HepG2 (cell line): ENCODE data around the gene PRDM15. TPM values are rescaled to one million over a fixed set of nuclear protein-coding genes. Genes with fewer than 3 reads are reported as not detected.
A peak's percentile ranks its signal among the peaks of the same experiment; 100 is the strongest.

ENCODE experiments used
- ARNT ChIP-seq: fragments of 450-650 bp; IDR thresholded peaks from 2 replicates; pipeline ENCODE4 v1.6.1; 2017
- CEBPG ChIP-seq: IDR thresholded peaks from 2 replicates; pipeline ENCODE4 v1.6.1; 2016
- EHMT2 ChIP-seq: fragments of 200-600 bp; sonication (generic); IDR thresholded peaks from 2 replicates; pipeline ENCODE4 v1.7.0; 2017; ENCODE audit warnings: antibody characterized with exemption, low read depth, low read length, borderline replicate concordance
- NAIF1 ChIP-seq: sonication (generic); formaldehyde crosslinking; IDR thresholded peaks from 2 replicates; pipeline ENCODE4 v1.5.0; 2020; ENCODE audit warnings: mild to moderate bottlenecking, missing genetic modification reagents, borderline replicate concordance
- PAWR ChIP-seq: sonication (generic); formaldehyde crosslinking; IDR thresholded peaks from 2 replicates; pipeline ENCODE4 v1.4.0; 2020; ENCODE audit warnings: missing genetic modification reagents, mild to moderate bottlenecking, borderline replicate concordance
- RFX1 ChIP-seq: fragments of 450-650 bp; IDR thresholded peaks from 2 replicates; pipeline ENCODE4 v1.6.1; 2017
- RXRB ChIP-seq: IDR thresholded peaks from 2 replicates; pipeline ENCODE4 v1.6.1; 2016; ENCODE audit warnings: borderline replicate concordance, missing genetic modification reagents, missing compliant biosample characterization
- TEAD3 ChIP-seq: optimal IDR thresholded peaks from 2 replicates; pipeline ENCODE3; 2016; ENCODE audit warnings: borderline replicate concordance
- YEATS4 ChIP-seq: sonication (generic); formaldehyde crosslinking; IDR thresholded peaks from 2 replicates; pipeline ENCODE4 v1.4.0; 2020; ENCODE audit warnings: missing genetic modification reagents, borderline replicate concordance
- ZMYM4 ChIP-seq: sonication (generic); formaldehyde crosslinking; IDR thresholded peaks from 2 replicates; pipeline ENCODE4 v1.8.1; 2023; ENCODE audit warnings: mild to moderate bottlenecking, missing genetic modification reagents
- ZNF510 ChIP-seq: sonication (generic); formaldehyde crosslinking; IDR thresholded peaks from 2 replicates; pipeline ENCODE4 v1.4.0; 2020; ENCODE audit warnings: low read depth, mild to moderate bottlenecking, missing genetic modification reagents
- ZNF644 ChIP-seq: IDR thresholded peaks from 2 replicates; pipeline ENCODE4 v1.6.1; 2016; ENCODE audit warnings: low read depth
- ZNF777 ChIP-seq: sonication (generic); formaldehyde crosslinking; IDR thresholded peaks from 2 replicates; pipeline ENCODE4 v1.4.0; 2020; ENCODE audit warnings: missing genetic modification reagents
- ZNF841 ChIP-seq: sonication (generic); formaldehyde crosslinking; IDR thresholded peaks from 2 replicates; pipeline ENCODE4 v1.8.1; 2023; ENCODE audit warnings: missing genetic modification reagents, borderline replicate concordance
- ZSCAN21 ChIP-seq: sonication (generic); formaldehyde crosslinking; IDR thresholded peaks from 2 replicates; pipeline ENCODE4 v1.8.0; 2022; ENCODE audit warnings: mild to moderate bottlenecking, missing genetic modification reagents, moderate library complexity, borderline replicate concordance
- polyA plus RNA-seq, 8 experiments: library from polyadenylated mRNA; depleted of rRNA in 3 of 8; stranded (reverse) in 7 of 8; unstranded in 1 of 8; fragments of >200 nt; fragmentation: Illumina TruSeq in 4 of 8; extraction: Trizol in 4 of 8; gene quantifications; 2 replicates each; pipeline versions ENCODE4 v1.2.1 to v1.2.3, GENCODE V29; 2011 to 2016; ENCODE audit warnings: low read depth in 4 of 8, missing spikeins in 1 of 8, mixed read lengths in 1 of 8; ENCODE audit not compliant: insufficient read depth in 1 of 8
- total RNA-seq, 5 experiments: library from RNA; depleted of rRNA; stranded (reverse); fragments of >200 nt; fragmentation: Illumina TruSeq; extraction: Trizol; gene quantifications; 2 replicates each; pipeline ENCODE4 v1.2.3, GENCODE V29; 2016; ENCODE audit warnings: low read depth in 1 of 5
- TF ChIP-seq, protein P1 (sequence below): sonication (generic); formaldehyde crosslinking; IDR thresholded peaks from 2 replicates; pipeline ENCODE4 v1.4.0; 2020; ENCODE audit warnings: missing genetic modification reagents
- TF ChIP-seq, protein P2 (sequence below): sonication (generic); formaldehyde crosslinking; IDR thresholded peaks from 2 replicates; pipeline ENCODE4 v1.4.0; 2020; ENCODE audit warnings: missing genetic modification reagents
- TF ChIP-seq, protein P3 (sequence below): sonication (generic); formaldehyde crosslinking; IDR thresholded peaks from 2 replicates; pipeline ENCODE4 v1.4.0; 2020; ENCODE audit warnings: mild to moderate bottlenecking, missing genetic modification reagents
- TF ChIP-seq, protein P4 (sequence below): sonication (generic); formaldehyde crosslinking; IDR thresholded peaks from 2 replicates; pipeline ENCODE4 v1.4.0; 2020; ENCODE audit warnings: missing genetic modification reagents
- TF ChIP-seq, protein P5 (sequence below): IDR thresholded peaks from 2 replicates; pipeline ENCODE4 v1.6.1; 2016; ENCODE audit warnings: mild to moderate bottlenecking

The PRDM15 gene
- total and polyA plus RNA-seq, 2 of the 13 experiments (the other 11 are each of a cell fraction or from before 2014, with no cell fraction given) = 4.0 to 6.9 TPM

DNA sequence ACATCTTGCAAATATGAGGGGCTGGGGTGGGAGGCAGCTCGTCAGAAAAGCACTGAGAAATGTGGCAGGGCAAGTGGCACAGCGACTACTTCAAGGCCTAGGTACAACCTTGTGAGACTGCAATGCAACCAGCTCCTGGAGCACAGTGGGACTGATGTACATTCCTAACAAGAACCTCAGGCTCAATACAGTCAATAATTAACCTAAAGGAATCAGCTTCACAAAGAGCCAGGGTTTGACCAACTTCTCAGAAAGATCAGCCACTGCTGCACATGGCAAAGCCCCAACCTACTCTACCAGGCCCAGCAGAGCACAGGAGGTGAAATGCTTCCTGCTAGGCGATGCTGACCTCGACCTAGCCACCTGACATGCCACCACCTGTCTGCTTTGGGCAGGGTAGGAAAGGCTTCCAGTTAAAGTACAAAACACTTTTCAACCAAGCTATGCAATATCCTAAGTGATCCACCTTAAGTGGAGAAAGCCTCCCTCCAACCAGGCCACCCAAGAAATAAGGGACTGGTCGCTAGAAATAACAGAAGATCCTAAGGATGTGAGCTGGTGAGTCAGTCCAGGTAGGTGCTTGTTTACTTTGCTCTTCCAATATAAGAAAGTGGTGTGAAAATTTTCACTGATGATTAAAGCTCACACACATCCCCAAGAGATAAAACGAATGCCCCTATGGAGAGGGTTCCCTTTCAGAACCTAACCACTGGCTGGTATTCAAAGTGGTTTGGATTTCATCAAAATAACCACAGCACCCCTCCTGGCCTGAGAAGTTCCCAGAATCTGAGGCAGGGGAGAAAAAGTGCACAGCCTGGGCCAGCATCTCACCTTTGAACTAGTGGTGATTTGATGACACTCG is 114.4 kb downstream of the PRDM15 start (continued):
- TF ChIP-seq, protein P1, sequence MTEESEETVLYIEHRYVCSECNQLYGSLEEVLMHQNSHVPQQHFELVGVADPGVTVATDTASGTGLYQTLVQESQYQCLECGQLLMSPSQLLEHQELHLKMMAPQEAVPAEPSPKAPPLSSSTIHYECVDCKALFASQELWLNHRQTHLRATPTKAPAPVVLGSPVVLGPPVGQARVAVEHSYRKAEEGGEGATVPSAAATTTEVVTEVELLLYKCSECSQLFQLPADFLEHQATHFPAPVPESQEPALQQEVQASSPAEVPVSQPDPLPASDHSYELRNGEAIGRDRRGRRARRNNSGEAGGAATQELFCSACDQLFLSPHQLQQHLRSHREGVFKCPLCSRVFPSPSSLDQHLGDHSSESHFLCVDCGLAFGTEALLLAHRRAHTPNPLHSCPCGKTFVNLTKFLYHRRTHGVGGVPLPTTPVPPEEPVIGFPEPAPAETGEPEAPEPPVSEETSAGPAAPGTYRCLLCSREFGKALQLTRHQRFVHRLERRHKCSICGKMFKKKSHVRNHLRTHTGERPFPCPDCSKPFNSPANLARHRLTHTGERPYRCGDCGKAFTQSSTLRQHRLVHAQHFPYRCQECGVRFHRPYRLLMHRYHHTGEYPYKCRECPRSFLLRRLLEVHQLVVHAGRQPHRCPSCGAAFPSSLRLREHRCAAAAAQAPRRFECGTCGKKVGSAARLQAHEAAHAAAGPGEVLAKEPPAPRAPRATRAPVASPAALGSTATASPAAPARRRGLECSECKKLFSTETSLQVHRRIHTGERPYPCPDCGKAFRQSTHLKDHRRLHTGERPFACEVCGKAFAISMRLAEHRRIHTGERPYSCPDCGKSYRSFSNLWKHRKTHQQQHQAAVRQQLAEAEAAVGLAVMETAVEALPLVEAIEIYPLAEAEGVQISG = 0 out of 2 replicates have a peak, but pooled peaks have one; percentile 30
- TF ChIP-seq, protein P2, sequence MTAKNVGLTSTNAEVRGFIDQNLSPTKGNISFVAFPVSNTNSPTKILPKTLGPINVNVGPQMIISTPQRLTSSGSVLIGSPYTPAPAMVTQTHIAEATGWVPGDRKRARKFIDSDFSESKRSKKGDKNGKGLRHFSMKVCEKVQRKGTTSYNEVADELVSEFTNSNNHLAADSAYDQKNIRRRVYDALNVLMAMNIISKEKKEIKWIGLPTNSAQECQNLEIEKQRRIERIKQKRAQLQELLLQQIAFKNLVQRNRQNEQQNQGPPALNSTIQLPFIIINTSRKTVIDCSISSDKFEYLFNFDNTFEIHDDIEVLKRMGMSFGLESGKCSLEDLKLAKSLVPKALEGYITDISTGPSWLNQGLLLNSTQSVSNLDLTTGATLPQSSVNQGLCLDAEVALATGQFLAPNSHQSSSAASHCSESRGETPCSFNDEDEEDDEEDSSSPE = no peak
- TF ChIP-seq ZNF510 (no peak), RXRB (CRISPR knock-in tag) (peak; percentile 23; the same call in 1 of the 2 replicates), ZNF777 (CRISPR knock-in tag) (0 out of 2 replicates have a peak, but pooled peaks have one; percentile 31), YEATS4 (CRISPR knock-in tag) (no peak), ZNF841 (no peak), PAWR (CRISPR knock-in tag) (no peak), NAIF1 (CRISPR knock-in tag) (no peak), TEAD3 (CRISPR knock-in tag) (peak; percentile 51), ZNF644 (CRISPR knock-in tag) (no peak), CEBPG (CRISPR knock-in tag) (no peak), ZSCAN21 (CRISPR knock-in tag) (no peak), ARNT (no peak), RFX1 (no peak), EHMT2 (no peak), ZMYM4 (CRISPR knock-in tag) (no peak)
- TF ChIP-seq, protein P3, sequence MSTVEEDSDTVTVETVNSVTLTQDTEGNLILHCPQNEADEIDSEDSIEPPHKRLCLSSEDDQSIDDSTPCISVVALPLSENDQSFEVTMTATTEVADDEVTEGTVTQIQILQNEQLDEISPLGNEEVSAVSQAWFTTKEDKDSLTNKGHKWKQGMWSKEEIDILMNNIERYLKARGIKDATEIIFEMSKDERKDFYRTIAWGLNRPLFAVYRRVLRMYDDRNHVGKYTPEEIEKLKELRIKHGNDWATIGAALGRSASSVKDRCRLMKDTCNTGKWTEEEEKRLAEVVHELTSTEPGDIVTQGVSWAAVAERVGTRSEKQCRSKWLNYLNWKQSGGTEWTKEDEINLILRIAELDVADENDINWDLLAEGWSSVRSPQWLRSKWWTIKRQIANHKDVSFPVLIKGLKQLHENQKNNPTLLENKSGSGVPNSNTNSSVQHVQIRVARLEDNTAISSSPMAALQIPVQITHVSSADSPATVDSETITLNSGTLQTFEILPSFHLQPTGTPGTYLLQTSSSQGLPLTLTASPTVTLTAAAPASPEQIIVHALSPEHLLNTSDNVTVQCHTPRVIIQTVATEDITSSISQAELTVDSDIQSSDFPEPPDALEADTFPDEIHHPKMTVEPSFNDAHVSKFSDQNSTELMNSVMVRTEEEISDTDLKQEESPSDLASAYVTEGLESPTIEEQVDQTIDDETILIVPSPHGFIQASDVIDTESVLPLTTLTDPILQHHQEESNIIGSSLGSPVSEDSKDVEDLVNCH (CRISPR knock-in tag) = no peak
- TF ChIP-seq, protein P4, sequence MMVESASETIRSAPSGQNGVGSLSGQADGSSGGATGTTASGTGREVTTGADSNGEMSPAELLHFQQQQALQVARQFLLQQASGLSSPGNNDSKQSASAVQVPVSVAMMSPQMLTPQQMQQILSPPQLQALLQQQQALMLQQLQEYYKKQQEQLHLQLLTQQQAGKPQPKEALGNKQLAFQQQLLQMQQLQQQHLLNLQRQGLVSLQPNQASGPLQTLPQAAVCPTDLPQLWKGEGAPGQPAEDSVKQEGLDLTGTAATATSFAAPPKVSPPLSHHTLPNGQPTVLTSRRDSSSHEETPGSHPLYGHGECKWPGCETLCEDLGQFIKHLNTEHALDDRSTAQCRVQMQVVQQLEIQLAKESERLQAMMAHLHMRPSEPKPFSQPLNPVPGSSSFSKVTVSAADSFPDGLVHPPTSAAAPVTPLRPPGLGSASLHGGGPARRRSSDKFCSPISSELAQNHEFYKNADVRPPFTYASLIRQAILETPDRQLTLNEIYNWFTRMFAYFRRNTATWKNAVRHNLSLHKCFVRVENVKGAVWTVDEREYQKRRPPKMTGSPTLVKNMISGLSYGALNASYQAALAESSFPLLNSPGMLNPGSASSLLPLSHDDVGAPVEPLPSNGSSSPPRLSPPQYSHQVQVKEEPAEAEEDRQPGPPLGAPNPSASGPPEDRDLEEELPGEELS (CRISPR knock-in tag) = no peak
- TF ChIP-seq, protein P5, sequence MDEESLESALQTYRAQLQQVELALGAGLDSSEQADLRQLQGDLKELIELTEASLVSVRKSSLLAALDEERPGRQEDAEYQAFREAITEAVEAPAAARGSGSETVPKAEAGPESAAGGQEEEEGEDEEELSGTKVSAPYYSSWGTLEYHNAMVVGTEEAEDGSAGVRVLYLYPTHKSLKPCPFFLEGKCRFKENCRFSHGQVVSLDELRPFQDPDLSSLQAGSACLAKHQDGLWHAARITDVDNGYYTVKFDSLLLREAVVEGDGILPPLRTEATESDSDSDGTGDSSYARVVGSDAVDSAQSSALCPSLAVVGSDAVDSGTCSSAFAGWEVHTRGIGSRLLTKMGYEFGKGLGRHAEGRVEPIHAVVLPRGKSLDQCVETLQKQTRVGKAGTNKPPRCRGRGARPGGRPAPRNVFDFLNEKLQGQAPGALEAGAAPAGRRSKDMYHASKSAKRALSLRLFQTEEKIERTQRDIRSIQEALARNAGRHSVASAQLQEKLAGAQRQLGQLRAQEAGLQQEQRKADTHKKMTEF (CRISPR knock-in tag) = 0 out of 2 replicates have a peak, but pooled peaks have one; percentile 36
